WTC11 (cell line): ENCODE measurements around the gene FMNL1. TPM values are rescaled to one million over a fixed set of nuclear protein-coding genes. Genes with fewer than 3 reads are reported as not detected.

ENCODE experiments used
- ATAC-seq: fragments of 200-7000 bp; cut with Tn5 transposase; 2 replicates; pipeline ENCODE4 v1.10.0; 2021; ENCODE audit warnings: mild to moderate bottlenecking, moderate library complexity
- CTCF ChIA-PET: fragments of 300-600 bp; sonication (Branson Sonifier 250); formaldehyde crosslinking; loops from one replicate; lab custom pipeline; 2021; ENCODE audit warnings: antibody characterized with exemption; lab: Charles Lee
- POLR2A ChIA-PET: fragments of 350-600 bp; sonication (Branson Sonifier 250); formaldehyde crosslinking; loops from one replicate; lab custom pipeline; 2021; ENCODE audit warnings: antibody characterized with exemption; lab: Charles Lee
- DNase-seq: peaks from one replicate; pipeline ENCODE4 v3.0.0; 2021; ENCODE audit warnings: low spot score
- H3K27ac Mint-ChIP-seq: 2 replicates; pipeline ENCODE4 v1.8.0; 2021; ENCODE audit warnings: mixed read lengths
- H3K27me3 Mint-ChIP-seq: 2 replicates; pipeline ENCODE4 v1.8.0; 2021; ENCODE audit warnings: low read depth, mild to moderate bottlenecking, moderate library complexity, mixed read lengths
- H3K36me3 Mint-ChIP-seq: 2 replicates; pipeline ENCODE4 v1.8.0; 2021; ENCODE audit warnings: mixed read lengths
- H3K4me1 Mint-ChIP-seq: 2 replicates; pipeline ENCODE4 v1.8.0; 2022; ENCODE audit warnings: mixed read lengths
- H3K4me3 Mint-ChIP-seq: 2 replicates; pipeline ENCODE4 v1.8.0; 2021; ENCODE audit warnings: mild to moderate bottlenecking, moderate library complexity, mixed read lengths
- H3K9me3 Mint-ChIP-seq: 2 replicates; pipeline ENCODE4 v1.8.0; 2021; ENCODE audit warnings: mixed read lengths
- AFF4 ChIP-seq: sonication (generic); formaldehyde crosslinking; IDR thresholded peaks from 2 replicates; pipeline ENCODE4 v1.8.1; 2023; ENCODE audit warnings: mild to moderate bottlenecking, missing genetic modification reagents, borderline replicate concordance
- ATF1 ChIP-seq: sonication (generic); formaldehyde crosslinking; IDR thresholded peaks from 2 replicates; pipeline ENCODE4 v1.8.1; 2023; ENCODE audit warnings: mild to moderate bottlenecking, moderate library complexity, missing genetic modification reagents
- CDX4 ChIP-seq: fragments of 250-450 bp; sonication (Bioruptor Pico); IDR thresholded peaks from 2 replicates; pipeline ENCODE4 v1.9.0; 2021; ENCODE audit warnings: moderate library complexity, mild to moderate bottlenecking, inconsistent platforms, borderline replicate concordance
- EMX1 ChIP-seq: fragments of 250-450 bp; sonication (Bioruptor Pico); IDR thresholded peaks from 2 replicates; pipeline ENCODE4 v1.8.0; 2021; ENCODE audit warnings: mild to moderate bottlenecking
- GABPB1 ChIP-seq: sonication (generic); formaldehyde crosslinking; IDR thresholded peaks from 2 replicates; pipeline ENCODE4 v1.8.1; 2023; ENCODE audit warnings: mild to moderate bottlenecking, missing genetic modification reagents
- JUN ChIP-seq: sonication (generic); formaldehyde crosslinking; IDR thresholded peaks from 2 replicates; pipeline ENCODE4 v1.8.0; 2023; ENCODE audit warnings: mild to moderate bottlenecking, missing genetic modification reagents
- MYBL2 ChIP-seq: sonication (generic); formaldehyde crosslinking; IDR thresholded peaks from 2 replicates; pipeline ENCODE4 v1.8.1; 2023; ENCODE audit warnings: mild to moderate bottlenecking, moderate library complexity, missing genetic modification reagents
- NFYB ChIP-seq: sonication (generic); formaldehyde crosslinking; conservative IDR thresholded peaks from 2 replicates; pipeline ENCODE4 v1.8.0; 2022; ENCODE audit warnings: low read depth, missing genetic modification reagents
- NR2C2 ChIP-seq: sonication (generic); formaldehyde crosslinking; IDR thresholded peaks from 2 replicates; pipeline ENCODE4 v1.8.0; 2022; ENCODE audit warnings: mild to moderate bottlenecking, missing genetic modification reagents
- SMAD4 ChIP-seq: sonication (generic); formaldehyde crosslinking; IDR thresholded peaks from 2 replicates; pipeline ENCODE4 v1.8.0; 2022; ENCODE audit warnings: mild to moderate bottlenecking, missing genetic modification reagents
- SOX15 ChIP-seq: fragments of 250-450 bp; sonication (Bioruptor Pico); IDR thresholded peaks from 2 replicates; pipeline ENCODE4 v1.9.0; 2021; ENCODE audit warnings: mild to moderate bottlenecking
- TEAD1 ChIP-seq: sonication (generic); formaldehyde crosslinking; IDR thresholded peaks from 2 replicates; pipeline ENCODE4 v1.8.0; 2022; ENCODE audit warnings: mild to moderate bottlenecking, missing genetic modification reagents
- TEAD4 ChIP-seq: sonication (generic); formaldehyde crosslinking; IDR thresholded peaks from 2 replicates; pipeline ENCODE4 v1.8.0; 2022; ENCODE audit warnings: mild to moderate bottlenecking, missing genetic modification reagents
- USF1 ChIP-seq: sonication (generic); formaldehyde crosslinking; IDR thresholded peaks from 2 replicates; pipeline ENCODE4 v1.8.0; 2022; ENCODE audit warnings: mild to moderate bottlenecking, missing genetic modification reagents
- USF2 ChIP-seq: sonication (generic); formaldehyde crosslinking; IDR thresholded peaks from 2 replicates; pipeline ENCODE4 v1.8.1; 2023; ENCODE audit warnings: mild to moderate bottlenecking, missing genetic modification reagents, moderate library complexity
- ZBTB43 ChIP-seq: sonication (generic); formaldehyde crosslinking; IDR thresholded peaks from 2 replicates; pipeline ENCODE4 v1.8.1; 2023; ENCODE audit warnings: mild to moderate bottlenecking, missing genetic modification reagents
- ZNF121 ChIP-seq: sonication (generic); formaldehyde crosslinking; IDR thresholded peaks from 2 replicates; pipeline ENCODE4 v1.8.0; 2023; ENCODE audit warnings: missing genetic modification reagents
- ZNF219 ChIP-seq: sonication (generic); formaldehyde crosslinking; IDR thresholded peaks from 2 replicates; pipeline ENCODE4 v1.8.0; 2023; ENCODE audit warnings: missing genetic modification reagents, mild to moderate bottlenecking, borderline replicate concordance
- ZNF317 ChIP-seq: sonication (generic); formaldehyde crosslinking; IDR thresholded peaks from 2 replicates; pipeline ENCODE4 v1.8.1; 2023; ENCODE audit warnings: low read depth, mild to moderate bottlenecking, moderate library complexity, missing genetic modification reagents, borderline replicate concordance
- ZNF416 ChIP-seq: fragments of 250-450 bp; sonication (Bioruptor Pico); IDR thresholded peaks from 2 replicates; pipeline ENCODE4 v1.9.0; 2021; ENCODE audit warnings: mild to moderate bottlenecking, inconsistent platforms
- total RNA-seq: library from RNA; stranded (reverse); gene quantifications from 3 replicates; pipeline ENCODE4 v1.2.3, GENCODE V29; 2021

The FMNL1 gene
- total RNA-seq, 1 experiment from 2014 or later = 5.3 TPM

- CTCF ChIA-PET = interaction anchor here (0.9 to 3.7 kb wide), 3 partner anchors 12 to 96 kb away, joined by 3 to 28 read pairs (median 4); no protein-coding TSS in a partner anchor
- Mint-ChIP-seq H3K27ac (no peak overlapping the region), H3K4me3 (no peak overlapping the region), H3K27me3 (no peaks in the 10 kb centered on the region), H3K4me1 (no peaks in the 10 kb centered on the region)
- POLR2A ChIA-PET = no interaction called here
- no peak for TF ChIP-seq NFYB
- TF ChIP-seq USF1 (CRISPR knock-in tag) = no peak
- no peak for TF ChIP-seq USF2 (CRISPR knock-in tag)
- TF ChIP-seq ZBTB43 (CRISPR knock-in tag) = no peak
- no peak for TF ChIP-seq MYBL2
- TF ChIP-seq CDX4 (CRISPR knock-in tag) = no peak
- no peak for TF ChIP-seq SMAD4 (CRISPR knock-in tag)
- TF ChIP-seq ZNF121 (CRISPR knock-in tag) = no peak
- no peak for TF ChIP-seq JUN
- TF ChIP-seq GABPB1 (CRISPR knock-in tag) = no peak
- TF ChIP-seq ZNF219 (CRISPR knock-in tag) = no peak
- no peak for TF ChIP-seq ZNF416 (CRISPR knock-in tag)
- TF ChIP-seq, all 79 proteins: peak for 0
- no peak for DNase-seq
- no peak for ATAC-seq
- peaks cover 9% of the 10 kb centered on the region for H3K36me3 Mint-ChIP-seq
- no peaks in the 10 kb centered on the region for H3K9me3 Mint-ChIP-seq
These were observed 67.1 kb downstream of the FMNL1 start for GRCh38 chr17:45288825-45289224.

- no peak for DNase-seq
- H3K27me3 Mint-ChIP-seq = no peaks in the 10 kb centered on the region
- CTCF ChIA-PET = interaction anchor here (0.9 to 1.4 kb wide), 3 partner anchors 17 to 95 kb away, joined by 3 to 4 read pairs (median 4); no protein-coding TSS in a partner anchor
- POLR2A ChIA-PET = no interaction called here
- H3K9me3 Mint-ChIP-seq = no peaks in the 10 kb centered on the region
- no peak overlapping the region for H3K27ac Mint-ChIP-seq
- TF ChIP-seq NR2C2 (CRISPR knock-in tag) (no peak), TEAD4 (no peak), SOX15 (no peak)
- H3K4me1 Mint-ChIP-seq = no peaks in the 10 kb centered on the region
- peaks cover 5% of the 10 kb centered on the region; the same call in 1 of the 2 replicates for H3K36me3 Mint-ChIP-seq
- no peak for ATAC-seq
- no peak overlapping the region for H3K4me3 Mint-ChIP-seq
These were observed 67.9 kb downstream of the FMNL1 start for GRCh38 chr17:45289301-45290268.

- no peak for DNase-seq
- Mint-ChIP-seq H3K4me3 (no peak overlapping the region), H3K36me3 (peaks cover 5% of the 10 kb centered on the region; the same call in 1 of the 2 replicates), H3K27ac (no peak overlapping the region), H3K4me1 (no peaks in the 10 kb centered on the region), H3K9me3 (no peaks in the 10 kb centered on the region), H3K27me3 (no peaks in the 10 kb centered on the region)
- POLR2A ChIA-PET = no interaction called here
- no peak for ATAC-seq
- CTCF ChIA-PET = interaction anchor here (1.2 kb wide), 2 partner anchors 16 to 55 kb away, joined by 3 to 4 read pairs; no protein-coding TSS in a partner anchor
- no peak for TF ChIP-seq EMX1
- no peak for TF ChIP-seq ATF1 (CRISPR knock-in tag)
- TF ChIP-seq AFF4 (CRISPR knock-in tag) = no peak
- no peak for TF ChIP-seq ZNF317 (CRISPR knock-in tag)
- TF ChIP-seq TEAD1 (CRISPR knock-in tag) = no peak
These were observed 68.6 kb downstream of the FMNL1 start for GRCh38 chr17:45290269-45290765.
